BLaER1 treated with 17β-estradiol and CSF1 and Interleukin-3, amounts not matched to agents 10 nM and 100 nM (cell line): ENCODE data around the gene LRRC7.
"Not testable (repeated sequence)": the region's sequence is repeated elsewhere in the genome, so short reads cannot be mapped to it uniquely, and the experiment has no call there.

Experiments
- H3K27ac ChIP-seq, 11 experiments: shearing (Covaris generic); formaldehyde crosslinking; 2 replicates each; pipeline ENCODE4 v1.8.1; 2022
- H3K27me3 ChIP-seq, 11 experiments: shearing (Covaris generic); formaldehyde crosslinking; 2 replicates each; pipeline ENCODE4 v1.8.1; 2022
- H3K36me3 ChIP-seq, 11 experiments: shearing (Covaris generic); formaldehyde crosslinking; 2 replicates each; pipeline ENCODE4 v1.8.1; 2022
- H3K4me1 ChIP-seq, 10 experiments: shearing (Covaris generic); formaldehyde crosslinking; 2 replicates each; pipeline ENCODE4 v1.8.1; 2022
- H3K4me2 ChIP-seq, 11 experiments: shearing (Covaris generic); formaldehyde crosslinking; 2 replicates each; pipeline ENCODE4 v1.8.1; 2022
- H3K4me3 ChIP-seq, 10 experiments: shearing (Covaris generic); formaldehyde crosslinking; 2 replicates each; pipeline ENCODE4 v1.8.1; 2022
- H3K9ac ChIP-seq, 11 experiments: shearing (Covaris generic); formaldehyde crosslinking; 2 replicates each; pipeline ENCODE4 v1.8.1; 2022
- H3K9me3 ChIP-seq, 11 experiments: shearing (Covaris generic); formaldehyde crosslinking; replicated peaks in 1 of 11; 2 replicates each; pipeline ENCODE4 v1.8.1; 2022
- H4K20me1 ChIP-seq, 11 experiments: shearing (Covaris generic); formaldehyde crosslinking; 2 replicates each; pipeline ENCODE4 v1.8.1; 2022
- Cebpa-rat ChIP-seq, 11 experiments: shearing (Covaris generic); IDR thresholded peaks; 2 replicates each; pipeline ENCODE4 v1.8.1; 2022

Gene LRRC7

DNA sequence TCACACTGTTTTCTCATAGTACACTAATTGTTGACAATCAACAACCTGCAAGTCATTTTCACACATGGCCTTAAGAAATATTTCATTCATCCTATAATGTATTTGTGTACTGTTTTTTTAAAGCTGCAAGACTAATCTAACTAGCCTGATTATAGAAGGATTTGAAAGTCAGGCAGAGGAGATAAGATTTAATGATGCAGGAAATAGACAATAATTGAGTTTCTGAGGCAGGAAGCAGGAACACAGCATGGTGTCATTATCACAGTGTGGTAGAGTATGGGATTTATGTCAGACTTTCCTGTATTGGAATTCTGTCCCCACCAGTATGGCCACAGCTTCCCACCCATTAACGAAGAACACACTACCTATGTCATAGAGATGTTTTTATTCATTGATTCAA lies 138.8 kb downstream of the LRRC7 start:
- no peak overlapping the region for H3K27ac ChIP-seq
- H3K36me3 ChIP-seq, result no peaks in the 10 kb centered on the region
- no peaks in the 10 kb centered on the region for H3K4me1 ChIP-seq
- H3K4me3 ChIP-seq, result no peak overlapping the region
- TF ChIP-seq Cebpa-rat (IDR thresholded peaks at IDR 0.05), result no peak
- H4K20me1 ChIP-seq, result no peaks in the 10 kb centered on the region
- H3K4me2 ChIP-seq, result no peak overlapping the region
- H3K27me3 ChIP-seq, result no peaks in the 10 kb centered on the region
- H3K9me3 ChIP-seq, result no peaks in the 10 kb centered on the region
- no peak overlapping the region for H3K9ac ChIP-seq

DNA sequence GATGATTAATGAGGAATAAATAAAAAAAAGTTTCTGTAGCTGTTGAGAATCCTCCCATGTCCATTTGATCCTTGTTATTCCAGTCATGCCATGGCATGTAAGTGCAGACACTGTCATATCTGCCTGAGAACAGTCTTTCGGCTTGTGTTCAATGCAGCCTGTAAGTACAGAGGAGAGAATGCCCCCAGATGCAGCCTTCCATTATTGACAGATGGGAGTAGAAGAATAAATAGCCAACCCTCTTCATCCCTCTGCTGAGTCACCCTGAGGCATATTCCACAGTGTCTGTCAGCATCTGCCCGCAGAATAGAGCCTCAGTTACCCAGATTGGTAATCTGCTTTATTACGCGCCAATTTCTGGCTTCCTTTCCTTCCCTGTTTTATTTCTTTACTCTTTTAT lies 139.4 kb downstream of the LRRC7 start:
- no peak overlapping the region for H3K27ac ChIP-seq
- H4K20me1 ChIP-seq, result no peaks in the 10 kb centered on the region
- H3K36me3 ChIP-seq, result no peaks in the 10 kb centered on the region
- TF ChIP-seq Cebpa-rat (IDR thresholded peaks at IDR 0.05), result no peak
- H3K27me3 ChIP-seq, result no peaks in the 10 kb centered on the region
- H3K4me1 ChIP-seq, result no peaks in the 10 kb centered on the region
- H3K4me3 ChIP-seq, result no peak overlapping the region
- H3K9me3 ChIP-seq, result no peaks in the 10 kb centered on the region
- no peak overlapping the region for H3K9ac ChIP-seq
- H3K4me2 ChIP-seq, result no peak overlapping the region

DNA sequence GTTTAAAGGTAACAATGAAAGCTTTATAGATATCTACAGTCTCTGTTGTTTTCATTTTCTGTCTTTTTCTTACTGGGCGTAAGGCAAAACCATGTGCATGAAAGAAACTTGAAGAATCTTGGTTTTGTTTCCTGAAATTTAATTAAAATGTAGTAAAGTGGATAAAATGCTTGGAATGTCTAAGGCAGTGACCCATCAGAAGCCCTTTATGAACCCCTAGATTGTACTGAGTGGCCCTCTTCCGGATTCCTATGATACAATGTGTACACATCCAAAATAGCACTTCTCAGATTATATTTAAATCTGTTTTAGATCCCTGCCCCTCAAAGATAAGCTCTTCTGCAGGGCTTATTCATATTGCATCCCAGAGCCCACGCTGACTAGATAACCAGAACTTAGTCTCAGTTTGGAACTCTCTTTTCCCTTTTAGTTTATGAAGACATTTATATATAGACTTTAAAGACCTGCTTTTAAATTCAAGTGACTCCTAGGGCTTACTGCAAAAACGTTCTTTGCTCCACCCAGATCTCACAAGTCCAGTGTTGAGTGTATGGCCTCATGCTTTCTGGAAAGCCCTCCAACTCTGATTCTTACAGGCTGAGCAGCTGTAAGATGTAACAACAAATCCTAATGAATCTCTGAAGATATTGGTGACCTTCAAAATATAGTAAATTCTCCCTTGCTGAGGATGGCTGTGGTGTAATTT lies 142.9 kb downstream of the LRRC7 start:
- H3K4me2 ChIP-seq, result no peak overlapping the region
- no peak overlapping the region for H3K9ac ChIP-seq
- no peaks in the 10 kb centered on the region for H3K4me1 ChIP-seq
- no peaks in the 10 kb centered on the region for H3K36me3 ChIP-seq
- no peak overlapping the region for H3K4me3 ChIP-seq
- no peaks in the 10 kb centered on the region for H3K27me3 ChIP-seq
- no peak for TF ChIP-seq Cebpa-rat (IDR thresholded peaks at IDR 0.05)
- no peaks in the 10 kb centered on the region for H4K20me1 ChIP-seq
- H3K27ac ChIP-seq, result no peak overlapping the region
- H3K9me3 ChIP-seq, result no peaks in the 10 kb centered on the region

DNA sequence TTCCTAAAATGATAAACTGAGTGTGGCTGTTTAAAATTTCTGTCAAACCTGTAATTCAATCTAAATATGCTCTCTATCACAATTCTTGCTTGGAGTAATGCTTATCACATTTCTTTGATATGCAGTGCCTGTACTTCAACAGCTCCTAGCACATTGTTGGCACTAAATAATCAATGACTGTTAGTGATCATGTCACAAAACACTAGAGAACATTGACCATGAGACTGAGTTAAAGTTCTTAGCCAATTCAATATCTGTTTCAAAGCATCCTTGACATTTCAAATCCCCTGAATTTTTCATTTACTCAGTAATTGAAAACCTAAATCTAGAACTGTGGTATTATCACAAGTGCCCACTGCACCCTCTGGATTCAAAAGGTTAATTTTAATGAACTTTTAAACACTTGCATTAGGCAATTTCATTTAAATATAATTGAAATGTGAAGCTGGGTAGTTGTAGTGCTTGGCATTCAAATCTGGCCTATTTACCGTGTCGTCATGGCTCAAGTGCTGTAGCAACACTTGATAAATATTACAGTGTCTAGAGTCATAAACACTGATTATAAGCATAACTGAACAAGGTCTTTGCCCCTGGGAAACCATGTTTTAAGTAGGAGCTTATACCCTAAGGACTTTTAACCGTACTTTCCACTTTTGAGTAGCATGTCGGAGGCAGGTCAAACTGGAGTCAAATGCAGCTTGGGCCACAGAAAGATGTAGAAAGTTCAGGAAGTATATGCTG lies 143.6 kb downstream of the LRRC7 start:
- Histone ChIP-seq H3K4me3 (no peak overlapping the region), H3K9ac (no peak overlapping the region), H3K4me2 (no peak overlapping the region), H3K27me3 (no peaks in the 10 kb centered on the region), H3K4me1 (no peaks in the 10 kb centered on the region), H3K36me3 (no peaks in the 10 kb centered on the region), H3K27ac (no peak overlapping the region), H3K9me3 (no peaks in the 10 kb centered on the region), H4K20me1 (no peaks in the 10 kb centered on the region)
- TF ChIP-seq Cebpa-rat (IDR thresholded peaks at IDR 0.05), result no peak

DNA sequence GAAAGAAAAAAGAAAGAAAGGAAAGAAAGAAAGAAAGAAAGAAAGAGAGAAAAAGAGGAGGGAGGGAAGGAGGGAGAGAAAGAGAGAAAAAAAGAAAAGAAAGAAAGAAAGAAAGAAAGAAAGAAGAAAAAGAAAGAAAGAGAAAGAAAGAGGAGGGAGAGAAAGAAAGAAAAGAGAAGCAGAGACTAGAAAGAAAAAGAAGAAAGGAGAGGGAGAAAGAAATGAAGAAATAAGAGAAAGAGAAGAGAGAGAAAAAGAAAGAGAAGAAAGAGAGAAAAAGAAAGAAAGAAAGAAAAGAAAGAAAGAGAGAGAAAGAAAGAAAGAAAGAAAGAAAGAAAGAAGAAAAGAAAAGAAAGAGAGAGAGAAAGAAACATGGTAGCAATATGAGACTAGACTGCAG lies 150.1 kb downstream of the LRRC7 start:
- not testable (repeated sequence) for H4K20me1 ChIP-seq, H3K4me1 ChIP-seq, H3K27me3 ChIP-seq, H3K9me3 ChIP-seq, H3K9ac ChIP-seq, H3K36me3 ChIP-seq, H3K4me2 ChIP-seq, H3K27ac ChIP-seq, H3K4me3 ChIP-seq

DNA sequence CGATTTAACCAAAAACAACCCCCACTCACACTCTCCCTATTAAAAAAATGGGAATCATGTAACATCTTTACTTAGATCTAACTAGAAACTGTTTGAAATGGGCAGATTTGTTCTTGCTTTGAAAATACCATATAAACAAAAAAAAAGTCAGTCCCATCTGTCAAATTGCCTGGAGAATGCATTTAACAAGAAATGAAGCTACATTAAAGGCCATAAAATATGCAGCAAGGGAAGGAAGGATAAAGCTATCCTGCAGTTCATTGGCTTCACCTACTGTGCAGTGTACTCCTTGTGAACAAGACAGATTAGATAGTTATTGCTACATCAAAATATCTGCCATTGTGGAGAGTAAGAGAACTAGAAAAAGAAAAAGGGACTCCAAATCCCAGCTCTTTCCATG lies 160.5 kb downstream of the LRRC7 start:
- no peaks in the 10 kb centered on the region; a peak in 1 of 22 replicates for H3K36me3 ChIP-seq
- H3K9ac ChIP-seq, result no peak overlapping the region
- TF ChIP-seq Cebpa-rat (IDR thresholded peaks at IDR 0.05), result no peak
- no peaks in the 10 kb centered on the region for H3K27me3 ChIP-seq
- H3K4me1 ChIP-seq, result no peaks in the 10 kb centered on the region
- H3K4me3 ChIP-seq, result no peak overlapping the region
- H3K9me3 ChIP-seq, result peaks cover 16 to 27% (median 19%) of the 10 kb centered on the region in 11 experiments; a peak in 21 of 22 replicates
- H3K27ac ChIP-seq, result no peak overlapping the region
- H4K20me1 ChIP-seq, result no peaks in the 10 kb centered on the region
- no peak overlapping the region for H3K4me2 ChIP-seq

DNA sequence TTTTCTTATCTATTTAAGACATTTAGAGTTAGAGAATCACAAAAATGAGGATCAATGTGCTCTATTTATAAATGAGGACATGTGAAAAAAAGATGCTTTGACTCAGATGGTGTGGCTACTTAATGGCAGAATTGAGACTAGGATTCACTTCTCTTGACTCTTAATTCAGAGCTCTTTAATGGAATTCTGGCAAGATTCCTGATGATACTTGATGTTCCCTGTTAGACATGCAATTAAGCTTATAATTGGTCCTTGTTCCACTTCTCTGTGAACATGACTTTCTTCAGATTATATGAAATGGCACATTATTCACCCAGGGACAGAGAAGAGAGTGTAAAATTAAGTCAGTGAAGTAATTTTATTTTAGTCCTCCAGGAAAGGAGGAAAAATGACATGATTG lies 165.3 kb downstream of the LRRC7 start:
- H3K9me3 ChIP-seq, result peaks cover 16 to 27% (median 22%) of the 10 kb centered on the region in 11 experiments; a peak in 21 of 22 replicates
- H3K4me2 ChIP-seq, result no peak overlapping the region
- no peak overlapping the region for H3K27ac ChIP-seq
- no peaks in the 10 kb centered on the region for H3K4me1 ChIP-seq
- no peak overlapping the region for H3K4me3 ChIP-seq
- no peaks in the 10 kb centered on the region; a peak in 1 of 22 replicates for H3K36me3 ChIP-seq
- H3K9ac ChIP-seq, result no peak overlapping the region
- H3K27me3 ChIP-seq, result no peaks in the 10 kb centered on the region
- TF ChIP-seq Cebpa-rat (IDR thresholded peaks at IDR 0.05), result no peak
- H4K20me1 ChIP-seq, result no peaks in the 10 kb centered on the region

DNA sequence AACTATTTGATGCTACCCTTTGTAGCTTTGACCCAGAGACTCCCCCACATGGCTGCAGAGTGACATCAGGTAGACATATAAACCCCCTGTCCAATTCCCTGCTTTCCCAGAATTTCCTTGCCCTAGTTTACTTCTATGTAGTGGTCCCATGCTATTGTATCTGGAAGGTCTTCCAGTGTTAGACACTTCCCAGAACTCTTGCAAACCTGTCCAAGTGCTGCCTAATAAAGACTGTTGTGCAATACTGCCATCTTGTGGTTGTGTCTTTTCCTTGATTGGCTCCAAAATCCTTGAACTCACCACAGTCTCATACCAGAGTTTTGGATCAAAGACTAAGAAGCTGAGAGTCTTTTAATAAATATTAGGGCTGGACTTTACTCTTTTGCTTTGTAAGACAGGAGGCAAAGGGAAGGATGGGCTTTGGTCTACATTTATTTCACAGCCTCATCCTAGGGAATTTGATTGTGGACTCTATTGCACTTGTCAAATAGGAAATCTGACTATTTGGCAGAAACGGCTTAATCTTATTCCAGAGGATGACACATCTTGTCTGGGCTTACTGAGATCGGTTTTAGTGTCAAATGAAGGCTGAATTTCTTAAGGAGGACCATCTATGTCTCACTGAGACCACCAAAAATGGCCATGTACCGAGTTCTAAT lies 169.9 kb downstream of the LRRC7 start:
- Histone ChIP-seq H4K20me1 (no peaks in the 10 kb centered on the region), H3K4me1 (no peaks in the 10 kb centered on the region), H3K36me3 (no peaks in the 10 kb centered on the region), H3K27me3 (no peaks in the 10 kb centered on the region), H3K4me3 (no peak overlapping the region), H3K9me3 (peaks cover 0 to 6% (median 4%) of the 10 kb centered on the region in 11 experiments; a peak in 5 of 22 replicates), H3K9ac (no peak overlapping the region), H3K27ac (no peak overlapping the region), H3K4me2 (no peak overlapping the region)
- TF ChIP-seq Cebpa-rat (IDR thresholded peaks at IDR 0.05), result peak in 7 of 11 experiments; percentile 36 to 91 (median 67); a peak in 8 of 22 replicates

DNA sequence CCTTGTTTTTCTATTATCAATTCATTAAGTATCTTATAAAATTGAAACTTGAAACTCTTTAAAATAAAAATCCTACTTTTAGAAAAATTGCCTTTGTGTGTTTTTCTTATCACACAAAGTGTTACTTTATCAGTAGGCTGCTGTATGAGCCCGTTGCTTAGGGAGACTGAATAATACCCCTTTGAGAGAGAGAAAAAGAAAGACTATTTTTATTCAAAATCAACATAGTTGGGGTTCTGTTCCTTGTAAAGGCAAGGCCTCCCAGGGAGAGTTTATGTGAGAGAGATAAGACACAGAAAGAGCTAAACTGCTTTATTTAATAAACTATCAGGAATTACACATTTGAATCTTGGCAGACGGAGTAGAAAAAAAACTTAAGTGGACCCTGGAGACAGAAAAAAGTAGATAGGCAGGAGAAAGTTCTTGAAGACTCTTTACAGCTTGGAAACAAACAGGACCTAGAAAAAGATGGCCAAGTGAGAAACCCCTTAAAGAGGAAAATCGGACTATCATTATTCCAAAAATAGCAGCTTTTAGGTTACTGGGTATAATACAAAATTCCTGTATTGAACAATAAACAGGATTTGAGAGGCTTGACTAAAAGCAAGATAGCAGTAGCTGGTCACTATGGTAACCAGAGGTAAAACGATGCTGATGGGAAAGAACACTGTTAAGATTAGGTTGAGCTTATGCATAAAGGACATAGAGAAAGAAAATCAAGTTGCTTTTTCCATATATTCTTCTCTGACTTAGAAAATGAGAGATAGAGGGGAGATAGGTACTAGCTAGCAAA lies 170.9 kb downstream of the LRRC7 start:
- no peak overlapping the region for H3K27ac ChIP-seq
- no peaks in the 10 kb centered on the region for H4K20me1 ChIP-seq
- no peaks in the 10 kb centered on the region for H3K4me1 ChIP-seq
- H3K27me3 ChIP-seq, result no peaks in the 10 kb centered on the region
- H3K9me3 ChIP-seq, result peaks cover 0 to 6% (median 4%) of the 10 kb centered on the region in 11 experiments; a peak in 5 of 22 replicates
- no peak overlapping the region for H3K4me2 ChIP-seq
- no peak for TF ChIP-seq Cebpa-rat (IDR thresholded peaks at IDR 0.05)
- H3K4me3 ChIP-seq, result no peak overlapping the region
- no peaks in the 10 kb centered on the region for H3K36me3 ChIP-seq
- H3K9ac ChIP-seq, result 0 out of 22 replicates have a peak overlapping the region, but pooled peaks of 1 of the 11 experiments have one; percentile 10
